Mesenteric fat pad (tissue), 1 donor: ENCODE data around the gene ADCY3. TPM values are rescaled to one million over a fixed set of nuclear protein-coding genes. Genes with fewer than 3 reads are reported as not detected.

Experiments used
- DNase-seq: peaks from one replicate; pipeline ENCODE4 v3.0.0-alpha.2; 2020; ENCODE audit warnings: low spot score
- total RNA-seq: library from RNA; stranded (reverse); fragmentation: NEBNext Ultra II Directional; extraction: Animal tissue kit (Norgen Biotek cat#: 25700); gene quantifications from one replicate; pipeline ENCODE4 v1.2.1, GENCODE V29; 2021
- donor health status: DM: yes; HTN: yes; CAD: no.

Gene ADCY3
- total RNA-seq, 1 donor from 2014 or later: 216 TPM

DNA sequence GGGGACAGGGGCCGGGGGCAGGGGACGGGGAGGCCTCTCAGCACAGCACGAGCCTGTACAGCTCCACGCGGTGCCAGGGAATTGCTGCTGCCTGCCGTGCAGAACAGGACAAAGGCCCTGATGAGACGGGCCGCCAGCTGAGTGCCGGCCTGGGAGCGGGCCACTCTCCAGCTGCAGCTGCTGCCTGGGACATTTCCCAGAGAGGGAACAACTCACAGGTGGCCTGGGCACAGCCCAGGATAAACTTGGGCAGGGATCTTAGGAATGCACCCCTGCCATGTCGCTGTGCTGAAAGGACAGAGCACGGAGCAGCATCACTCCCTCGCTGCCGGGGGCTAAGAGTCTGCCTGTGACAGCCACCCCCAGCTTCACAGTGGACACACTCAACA, 88.0 kb downstream of the ADCY3 start:
- peak; percentile 71 for DNase-seq

DNA sequence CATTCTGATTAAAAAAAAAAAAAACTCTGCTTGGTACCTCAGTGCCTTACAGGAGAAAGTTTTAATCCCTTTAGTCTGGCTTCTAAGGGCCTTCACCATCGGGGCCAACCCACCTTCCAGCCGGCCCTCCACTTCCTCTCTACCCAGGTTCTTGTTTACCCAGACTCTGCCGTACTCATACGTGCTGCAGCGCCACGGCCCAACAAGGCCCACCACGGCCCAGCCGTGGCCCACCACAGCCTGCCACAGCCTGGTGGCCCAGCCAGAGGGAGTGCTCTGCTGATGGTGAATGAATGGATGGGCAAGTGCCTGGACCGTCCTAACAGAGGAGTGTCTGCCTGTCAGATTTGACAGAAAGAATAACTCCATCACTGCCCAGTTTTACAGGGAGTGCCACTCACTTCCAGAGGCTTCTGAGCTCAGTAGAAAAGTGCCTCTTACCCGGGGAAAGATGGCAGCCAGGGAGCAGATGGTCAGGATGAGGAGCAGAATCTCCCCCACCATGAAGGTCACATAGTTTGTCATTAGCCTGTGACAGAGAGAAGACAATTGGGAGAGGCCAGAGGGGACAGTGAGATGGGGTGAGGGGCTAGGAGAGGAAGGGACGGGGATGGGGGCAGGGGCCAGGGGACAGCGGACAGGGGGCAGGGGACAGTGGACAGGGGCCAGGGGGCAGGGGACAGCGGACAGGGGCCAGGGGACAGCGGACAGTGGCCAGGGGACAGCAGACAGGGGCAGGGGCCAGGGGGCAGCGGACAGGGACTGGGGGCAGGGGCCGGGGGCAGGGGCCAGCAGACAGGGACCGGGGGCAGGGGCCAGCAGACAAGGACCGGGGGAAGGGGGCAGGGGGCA, 88.6 kb downstream of the ADCY3 start:
- peak; percentile 71 for DNase-seq

DNA sequence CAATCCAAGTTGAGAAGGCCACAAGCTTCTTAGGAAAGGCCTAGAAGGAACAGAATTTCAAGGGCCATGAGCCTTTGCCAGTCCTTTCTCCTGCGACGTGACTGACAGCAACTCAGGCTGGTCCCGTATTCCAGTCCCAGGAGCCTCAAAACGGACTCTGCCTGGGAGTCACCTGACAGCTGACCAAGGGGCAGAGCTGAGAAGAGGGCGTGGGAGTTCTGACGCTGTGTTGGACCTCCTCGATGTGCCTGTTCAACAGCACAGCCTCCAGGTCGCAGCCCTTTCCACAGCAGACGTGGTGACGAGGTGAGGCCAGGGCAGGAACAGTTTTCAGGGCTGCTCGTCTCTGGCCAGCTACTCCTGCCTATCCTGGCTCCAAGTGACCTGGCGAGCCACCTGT, 89.3 kb downstream of the ADCY3 start:
- peak; percentile 81 for DNase-seq

DNA sequence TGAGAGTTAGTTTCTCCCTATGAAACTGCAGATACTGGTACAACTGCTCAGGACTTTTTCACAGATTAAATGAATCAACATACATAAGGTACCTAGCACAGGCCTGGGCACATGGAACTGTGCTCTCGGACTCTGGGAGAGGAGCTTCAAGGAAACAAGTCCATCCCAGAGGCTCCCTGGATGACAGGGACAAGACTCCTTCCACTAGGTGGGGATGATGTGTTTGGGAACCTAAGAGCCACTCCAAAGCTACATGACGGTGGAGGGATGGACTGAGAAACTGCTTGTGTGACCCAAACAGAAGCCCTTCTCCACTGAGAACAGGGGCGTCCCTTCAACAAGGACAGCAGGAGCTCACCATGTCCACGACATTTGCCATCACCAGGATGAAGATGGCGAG, 89.7 kb downstream of the ADCY3 start:
- no peak for DNase-seq

DNA sequence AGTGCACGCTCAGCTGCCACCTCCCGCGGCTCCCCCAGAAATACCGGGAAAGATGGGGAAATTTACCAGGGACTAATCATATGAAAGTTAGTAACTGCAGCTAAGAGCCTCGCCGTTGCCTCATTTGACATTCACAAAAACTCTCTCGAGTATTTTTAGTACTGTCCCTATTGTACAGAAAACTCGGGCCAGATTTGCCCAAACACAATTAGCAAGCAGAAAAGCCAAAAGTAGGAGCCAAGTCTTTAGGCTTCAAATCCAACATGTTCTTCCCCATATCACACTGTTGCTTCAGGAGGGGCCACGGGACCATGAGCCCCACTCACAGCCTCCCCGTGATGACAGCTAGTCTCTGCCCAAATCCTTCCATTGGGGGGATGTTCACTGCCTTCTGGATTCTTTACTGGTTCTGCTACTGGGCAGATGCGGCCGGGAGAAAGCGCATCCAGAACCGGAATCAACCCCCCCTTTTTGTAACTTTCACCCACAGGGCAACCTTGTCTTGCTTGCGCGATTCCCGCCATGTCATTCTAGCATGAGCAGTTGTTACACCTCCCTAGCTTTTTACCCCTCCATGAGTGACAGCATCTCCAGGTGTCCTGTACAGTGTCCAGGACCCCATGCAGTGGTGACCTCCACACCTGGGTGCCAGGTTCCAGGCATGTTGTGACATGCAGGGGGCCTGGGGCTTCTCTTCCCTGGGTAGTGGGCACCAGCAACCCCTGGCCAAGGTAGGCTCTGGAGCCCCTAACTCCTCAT, 91.6 kb downstream of the ADCY3 start:
- peak; percentile 53 for DNase-seq

DNA sequence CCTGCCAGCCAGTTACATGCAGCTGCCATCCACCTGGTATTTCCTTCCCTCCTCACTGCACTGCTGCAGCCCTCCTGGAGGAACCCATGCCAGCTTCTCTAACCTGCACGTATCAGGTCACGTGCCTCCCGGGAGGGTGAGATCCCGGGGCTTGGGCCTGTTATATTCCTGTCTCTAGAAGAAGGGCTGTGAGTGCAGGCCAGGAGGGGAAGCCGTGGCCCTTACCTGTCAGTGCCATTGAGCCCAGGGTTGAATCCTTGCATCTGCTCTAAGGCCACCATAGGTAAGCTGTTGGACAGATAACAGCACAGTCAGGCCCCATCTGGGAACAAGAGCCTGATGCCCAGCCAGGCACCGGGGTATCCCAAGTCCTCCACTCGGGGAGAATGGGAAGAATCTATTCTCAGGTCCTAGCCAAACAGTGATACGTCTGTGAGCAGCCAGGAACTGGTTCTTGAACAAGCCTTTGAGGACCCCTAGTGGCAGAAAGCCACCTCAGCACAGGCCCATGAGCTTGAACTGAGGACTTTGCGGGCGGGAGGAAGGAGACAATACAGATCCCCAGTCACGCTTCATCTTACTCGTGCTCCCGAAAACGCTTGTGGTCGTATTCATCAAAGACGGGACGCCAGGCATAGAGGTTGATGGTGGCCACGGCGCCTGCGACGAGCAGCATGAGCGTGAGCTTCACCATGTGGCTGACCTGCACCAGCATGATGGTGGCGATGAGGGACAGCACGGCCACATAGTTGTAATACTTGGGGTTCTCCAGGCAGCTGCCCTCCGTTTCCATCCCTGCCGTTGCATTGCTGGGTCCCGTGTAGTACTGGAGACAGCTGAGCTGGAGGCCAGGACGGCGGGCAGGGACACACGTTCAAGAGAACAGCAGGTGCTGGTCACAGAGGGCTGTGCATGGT, 92.5 kb downstream of the ADCY3 start:
- peak; percentile 84 for DNase-seq

DNA sequence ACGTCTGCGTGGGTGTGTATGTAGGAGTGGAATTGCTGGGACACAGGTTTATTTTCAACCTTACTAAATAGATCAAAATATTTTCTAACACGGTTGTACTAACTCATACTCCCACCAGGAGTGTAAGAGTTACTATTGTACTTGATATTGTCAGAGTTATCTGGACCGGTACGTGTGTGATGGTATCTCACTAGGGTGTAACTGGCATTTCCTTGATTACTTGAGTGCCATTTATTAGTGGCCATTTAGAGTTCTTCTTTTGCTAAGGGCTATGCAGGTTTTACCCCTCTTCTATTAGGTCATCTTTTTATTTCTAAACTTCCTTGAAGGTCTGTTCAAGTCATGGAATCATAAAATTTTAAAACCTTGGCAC, 93.3 kb downstream of the ADCY3 start:
- DNase-seq: no peak

DNA sequence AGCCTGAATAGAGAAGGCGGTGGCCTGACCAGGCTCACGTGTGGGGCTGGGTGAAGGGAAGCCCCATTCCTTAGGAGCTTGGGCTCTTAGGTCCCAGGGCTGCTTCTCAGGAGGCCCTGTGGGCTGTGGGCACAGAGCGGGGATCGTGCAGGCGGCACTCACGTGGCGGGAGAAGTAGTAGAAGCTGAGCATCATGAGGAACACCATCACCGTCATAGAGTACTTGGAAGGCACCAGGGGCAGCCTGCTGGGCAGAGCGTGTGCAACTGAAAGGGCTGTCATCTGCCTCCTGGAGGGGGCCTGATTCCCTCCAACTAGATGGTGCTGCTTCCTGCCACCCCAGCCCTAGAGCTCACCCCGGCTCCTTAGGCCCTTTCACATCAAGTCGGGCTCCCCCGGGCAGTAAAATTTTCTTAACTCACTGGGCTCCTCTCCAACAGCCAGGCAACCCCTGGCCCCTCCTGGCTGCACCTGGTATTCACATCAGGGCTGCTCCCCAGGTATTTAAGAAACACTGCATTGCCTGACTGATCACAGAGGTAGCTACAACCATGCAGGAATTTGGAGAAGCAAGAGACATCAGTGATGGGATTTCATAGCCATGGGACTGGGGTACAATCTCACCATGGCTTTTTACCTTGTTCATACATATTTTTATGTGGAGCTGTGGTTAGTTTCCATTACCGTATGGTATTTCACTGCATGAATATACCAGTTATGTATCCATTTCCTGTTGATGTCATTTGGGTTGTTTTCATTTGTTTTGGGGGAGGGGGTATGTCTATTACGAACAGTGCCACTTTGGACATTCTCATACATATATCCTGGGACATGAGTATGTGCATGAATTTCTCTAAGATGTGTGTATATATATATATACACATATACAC, 93.9 kb downstream of the ADCY3 start:
- peak; percentile 64 for DNase-seq

DNA sequence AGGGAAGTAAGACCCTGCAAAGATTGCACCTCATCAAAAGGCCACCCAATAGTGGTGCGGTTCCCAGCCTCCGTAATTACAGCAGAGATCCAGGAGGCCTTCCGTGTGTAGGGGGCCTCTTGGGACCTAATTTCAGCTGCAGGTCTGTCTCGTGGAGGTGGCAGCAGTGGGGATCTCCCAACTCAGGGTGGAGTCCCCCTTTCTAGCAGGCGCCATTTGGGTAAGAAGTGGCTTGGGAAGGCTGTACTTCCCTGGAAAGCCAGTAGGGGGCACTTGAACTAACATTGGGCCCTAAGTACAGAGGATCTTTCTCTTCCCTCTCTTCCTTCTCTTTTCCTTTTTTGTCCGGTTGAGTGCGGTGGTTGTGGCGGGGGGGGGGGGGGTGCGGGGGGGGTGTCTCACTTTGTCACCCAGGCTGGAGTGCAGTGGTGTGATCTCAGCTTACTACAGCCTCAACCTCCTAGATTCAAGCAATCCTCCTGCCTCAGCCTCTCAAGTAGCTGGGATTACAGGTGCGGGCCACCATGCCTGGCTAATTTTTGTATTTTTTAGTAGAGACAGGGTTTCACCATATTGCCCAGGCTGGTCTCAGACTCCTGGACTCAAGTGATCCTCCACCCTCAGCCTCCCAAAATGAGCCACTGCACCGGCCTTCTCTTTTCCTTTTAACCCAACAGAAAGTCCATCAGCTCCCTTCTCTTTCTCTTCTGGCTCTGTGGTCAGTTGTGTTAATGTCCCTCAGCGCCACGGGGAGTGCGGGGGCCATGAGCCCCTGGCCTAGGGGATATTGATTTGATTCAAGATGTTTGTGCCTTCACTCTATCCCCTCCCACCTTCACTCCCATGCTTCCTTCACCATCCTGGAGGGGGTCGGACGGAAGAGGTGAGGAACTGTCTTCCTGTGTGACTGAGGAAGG, 94.8 kb downstream of the ADCY3 start:
- peak; percentile 59 for DNase-seq

DNA sequence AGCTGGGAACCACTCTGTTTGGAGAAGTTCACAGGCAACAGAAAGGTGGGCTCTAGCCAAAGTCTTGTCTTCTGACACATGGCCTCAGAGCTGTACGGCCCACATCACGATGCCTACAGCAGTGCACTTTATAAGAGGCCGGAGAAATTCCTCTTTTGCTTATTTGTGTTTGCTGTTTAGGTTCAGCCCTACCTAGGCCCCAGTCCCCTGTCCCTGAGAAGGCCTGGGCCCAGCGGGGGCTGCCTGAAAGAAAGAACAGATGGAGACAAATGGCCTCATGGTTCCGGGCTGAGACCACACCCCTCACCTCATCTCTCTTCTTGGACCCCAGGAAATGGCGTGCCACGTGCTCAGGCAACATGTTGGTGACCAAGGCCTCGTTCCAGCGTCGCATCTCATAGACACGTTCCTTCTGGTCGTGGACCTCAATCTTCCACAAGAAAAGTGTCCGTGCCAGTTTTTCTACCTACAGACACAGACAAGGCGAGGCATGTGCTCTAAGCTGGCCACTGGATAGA, 95.9 kb downstream of the ADCY3 start:
- DNase-seq: peak; percentile 55

DNA sequence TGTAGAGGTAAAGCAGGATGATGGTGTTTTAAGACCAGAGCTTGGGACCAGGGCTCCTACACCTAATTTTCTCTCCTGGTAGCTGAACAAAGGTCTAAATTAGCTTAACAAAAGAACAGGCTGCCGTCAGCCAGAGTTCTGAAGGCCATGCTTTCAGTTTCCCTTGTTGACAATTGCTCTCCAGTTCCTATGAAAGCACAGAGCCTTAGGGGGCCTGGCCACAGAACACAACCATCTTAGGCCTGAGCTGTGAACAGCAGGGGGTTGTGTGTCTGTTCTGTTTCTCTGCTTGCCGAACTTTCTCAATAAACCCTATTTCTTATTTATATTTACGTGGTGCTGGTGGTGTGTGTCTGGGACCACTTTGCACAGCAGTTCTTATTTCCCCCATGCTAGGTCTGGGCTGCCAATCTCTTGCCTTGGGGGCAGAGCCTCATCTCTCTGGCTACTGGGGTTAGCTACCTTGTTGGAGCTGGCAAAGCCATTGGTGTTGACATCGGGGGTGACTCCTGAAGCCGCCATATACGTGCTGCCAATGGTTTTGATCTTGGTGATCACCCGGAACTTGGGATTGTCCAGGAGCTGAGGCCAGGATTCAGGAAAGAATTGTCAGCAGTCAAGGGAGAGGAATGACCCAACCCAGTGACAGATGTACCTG, 97.9 kb downstream of the ADCY3 start:
- DNase-seq: peak; percentile 60

DNA sequence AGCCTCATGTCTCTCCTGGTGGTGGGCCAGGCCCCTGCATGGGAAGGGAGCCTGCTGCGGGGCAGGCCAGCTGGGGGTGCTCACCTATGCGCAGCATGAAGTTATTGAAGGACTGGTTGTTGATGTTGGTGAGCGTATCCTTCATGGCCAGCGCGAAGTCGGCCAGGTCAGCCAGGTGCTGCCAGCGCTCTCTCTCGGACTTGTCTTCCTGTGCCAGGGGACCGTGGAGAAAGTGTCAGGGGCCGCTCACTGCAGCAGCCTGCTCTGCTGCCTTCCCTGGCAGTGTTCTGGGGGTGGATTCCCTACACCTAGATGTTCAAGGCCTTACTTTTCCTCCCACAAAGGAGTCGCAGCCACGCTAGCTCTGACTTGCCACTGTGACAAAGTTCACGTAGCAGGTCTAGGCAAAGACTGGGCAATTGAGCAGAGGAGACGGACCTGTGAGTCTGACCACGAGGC, 98.6 kb downstream of the ADCY3 start:
- DNase-seq: peak; percentile 72

DNA sequence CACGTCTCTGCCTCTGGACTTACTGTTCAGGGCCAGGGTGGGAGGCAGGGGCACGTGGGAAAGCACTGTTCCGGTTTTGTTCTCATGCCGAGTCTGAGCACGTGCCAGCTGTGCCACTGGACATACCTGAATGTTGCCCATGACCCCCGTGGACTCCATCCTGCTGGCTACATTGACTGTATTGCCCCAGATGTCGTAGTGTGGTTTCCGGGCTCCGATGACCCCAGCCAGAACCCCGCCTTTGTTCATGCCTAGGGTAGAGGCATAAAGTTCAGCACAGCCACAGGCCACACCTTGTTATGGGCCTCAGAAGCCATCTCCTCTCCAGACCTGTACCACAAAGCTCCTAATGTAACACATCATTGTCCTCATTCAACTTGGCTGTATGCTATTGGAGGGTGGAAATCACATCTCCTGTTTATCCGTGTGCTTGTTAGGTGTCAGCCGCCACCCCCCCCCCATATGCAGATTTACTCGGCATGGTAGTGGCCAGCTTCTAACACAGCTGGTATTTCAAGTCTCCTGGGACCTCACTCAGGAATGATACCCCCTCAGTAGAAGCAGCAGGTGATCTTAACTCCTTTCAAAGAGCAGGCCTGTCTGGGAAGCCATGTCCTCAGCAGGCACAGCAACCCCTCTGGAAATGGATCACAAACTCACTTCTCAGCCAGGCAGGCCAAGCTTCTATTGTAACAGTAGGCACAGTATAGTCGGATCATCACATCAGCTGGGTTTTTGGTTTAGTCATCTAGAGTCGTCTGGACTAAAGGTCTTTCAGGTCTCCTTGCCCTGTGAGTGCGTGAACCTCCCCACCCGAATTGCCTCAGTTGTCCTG, 99.2 kb downstream of the ADCY3 start:
- DNase-seq: peak; percentile 57

DNA sequence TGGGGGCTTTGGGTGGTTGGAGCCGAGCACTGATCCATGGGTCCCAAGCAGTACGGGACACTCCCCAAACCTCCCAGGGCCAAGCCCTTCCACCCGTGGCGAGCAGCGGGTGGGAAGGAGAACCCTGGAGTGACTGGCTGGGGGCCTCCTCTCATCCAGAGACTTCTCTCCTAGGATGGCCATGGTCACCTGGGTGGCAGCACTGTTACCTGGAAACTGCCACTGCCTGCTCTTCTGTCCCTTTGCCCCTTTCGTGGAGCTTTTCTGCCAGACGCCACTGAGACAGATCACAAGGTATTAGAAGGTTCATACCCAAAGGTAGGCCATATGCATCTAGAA, 99.9 kb downstream of the ADCY3 start:
- DNase-seq: peak; percentile 18

DNA sequence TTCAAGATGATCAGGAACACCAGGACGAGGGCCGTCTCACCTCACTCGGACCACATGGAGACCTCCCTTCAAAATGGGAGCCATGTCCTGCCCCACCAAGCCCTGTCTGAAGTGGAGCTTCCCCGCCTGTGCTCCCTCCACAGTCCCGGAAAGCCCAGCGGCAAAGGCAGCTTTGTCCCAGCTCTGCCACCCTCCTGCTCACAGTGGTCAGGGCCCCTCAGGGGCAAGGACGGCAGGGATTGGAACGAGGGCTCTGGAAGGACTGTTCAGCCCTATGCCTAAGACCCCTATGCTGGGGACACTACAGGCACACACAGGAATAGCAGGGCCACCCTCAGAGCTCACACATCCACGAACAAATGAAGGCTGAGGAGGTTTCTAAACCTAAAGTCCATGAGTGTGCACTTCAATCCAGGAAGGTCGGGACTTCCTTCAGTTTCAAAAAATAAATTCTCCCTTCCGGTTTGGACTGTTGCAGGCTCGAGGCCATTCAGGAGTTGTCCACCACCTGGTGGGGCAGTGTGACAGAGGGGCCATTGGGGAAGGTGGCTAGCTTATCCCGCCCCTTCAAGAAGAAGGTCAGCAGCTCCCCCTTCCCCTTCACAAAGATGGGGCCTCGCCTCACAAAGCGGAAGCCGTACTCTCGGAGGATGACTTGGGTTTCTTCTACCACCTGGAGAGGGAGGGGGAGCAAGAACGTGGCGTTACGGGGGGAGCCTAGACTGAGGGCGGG, 100.4 kb downstream of the ADCY3 start:
- peak; percentile 82 for DNase-seq

DNA sequence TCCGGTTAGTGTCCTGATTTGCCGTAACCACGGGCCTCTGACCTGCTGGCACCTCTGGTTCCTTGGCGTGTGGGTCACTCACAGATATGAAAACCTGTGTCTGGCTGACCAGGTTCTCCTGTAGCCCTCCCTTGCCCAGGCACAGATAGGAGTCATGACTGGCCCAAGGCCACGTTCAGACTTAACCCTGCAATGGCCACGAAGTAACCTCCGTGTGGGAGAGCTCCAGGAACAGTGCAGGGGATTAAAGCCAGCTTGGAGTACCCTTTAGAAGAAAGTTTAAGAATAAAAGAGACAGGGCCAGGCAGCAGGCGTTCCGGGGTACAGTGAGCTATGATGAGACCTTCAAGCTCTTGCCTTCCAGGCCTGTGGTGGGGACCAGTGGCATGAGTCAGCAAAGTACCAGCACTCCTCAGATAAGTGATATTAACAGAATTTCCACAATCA, 101.3 kb downstream of the ADCY3 start:
- peak; percentile 49 for DNase-seq

DNA sequence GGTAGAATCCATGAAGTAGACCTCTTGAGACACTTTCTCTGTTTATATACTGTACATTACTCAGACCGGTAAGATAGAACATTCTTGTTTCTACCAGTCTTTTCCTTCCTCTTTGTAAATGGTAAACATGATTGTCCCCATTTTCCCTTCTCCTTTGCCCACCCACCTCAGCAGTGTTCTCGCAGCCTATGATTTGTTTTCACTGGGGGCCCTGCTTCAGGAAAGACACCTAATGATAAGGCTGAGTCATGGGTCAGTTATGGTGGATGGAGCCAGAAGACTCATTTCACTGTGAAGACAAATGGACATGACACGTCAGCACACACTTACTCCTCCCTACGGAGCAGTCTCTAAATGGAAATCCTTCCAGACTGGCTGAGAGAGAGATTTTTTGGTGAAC, 103.2 kb downstream of the ADCY3 start:
- no peak for DNase-seq
